ENCODE measurements around the gene CLIC6. TPM values are rescaled to one million over a fixed set of nuclear protein-coding genes. Genes with fewer than 3 reads are reported as not detected.

The CLIC6 gene
- total RNA-seq, 2 donors from 2014 or later = 3.4 to 7.0 TPM

DNA sequence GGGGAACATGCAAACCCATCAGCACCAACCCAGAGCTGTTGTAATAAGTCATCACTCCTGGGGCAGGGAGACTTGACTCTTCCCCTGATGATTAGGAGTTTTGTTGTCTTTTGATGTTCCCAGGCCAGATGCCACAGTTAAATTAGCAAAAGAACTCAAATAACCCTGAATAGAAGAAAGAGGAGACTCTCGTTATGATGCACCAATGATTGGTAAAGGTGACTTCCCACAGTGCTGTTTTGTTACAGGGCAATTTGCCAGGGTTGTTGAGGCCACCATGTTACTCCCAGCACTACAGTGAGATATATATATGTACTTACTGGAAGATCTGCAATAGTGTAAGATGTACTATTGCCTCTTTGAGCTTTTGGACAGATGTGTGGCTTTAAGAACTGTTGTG is 29.5 kb upstream of the CLIC6 start:
- H3K4me3 ChIP-seq = no peak overlapping the region
- H3K9me3 ChIP-seq = no peaks in the 10 kb centered on the region
- no peaks in the 10 kb centered on the region for H3K36me3 ChIP-seq
- no peak overlapping the region for H3K27ac ChIP-seq
- H3K4me1 ChIP-seq (replicated peaks) = no peaks in the 10 kb centered on the region
- DNase-seq (ENCODE audit: low spot score) = no peak
- no peaks in the 10 kb centered on the region for H3K27me3 ChIP-seq (replicated peaks; ENCODE audit: insufficient read depth)
- intact Hi-C loops (cut with DNase I) = no loop called here
- WGBS = 81% methylated on average over 1 of the region's 1 CpG
- no peak for TF ChIP-seq POLR2A (IDR thresholded peaks at IDR 0.05)
- no peak for TF ChIP-seq POLR2AphosphoS5 (IDR thresholded peaks at IDR 0.05)
- no peak for TF ChIP-seq CTCF (IDR thresholded peaks at IDR 0.05)

GRCh38 chr21:34639882-34640788 is 28.7 kb upstream of the CLIC6 start:
- no peaks in the 10 kb centered on the region for H3K4me1 ChIP-seq (replicated peaks)
- no peaks in the 10 kb centered on the region for H3K27me3 ChIP-seq (replicated peaks; ENCODE audit: insufficient read depth)
- H3K4me3 ChIP-seq = no peak overlapping the region
- H3K36me3 ChIP-seq = no peaks in the 10 kb centered on the region
- no peak for TF ChIP-seq POLR2A (IDR thresholded peaks at IDR 0.05)
- TF ChIP-seq CTCF (IDR thresholded peaks at IDR 0.05) = no peak
- TF ChIP-seq POLR2AphosphoS5 (IDR thresholded peaks at IDR 0.05) = no peak
- intact Hi-C loops (cut with DNase I) = no loop called here
- no peaks in the 10 kb centered on the region for H3K9me3 ChIP-seq
- 64% methylated on average over 9 of the region's 9 CpGs for WGBS
- no peak overlapping the region for H3K27ac ChIP-seq
- DNase-seq (ENCODE audit: low spot score) = no peak

DNA sequence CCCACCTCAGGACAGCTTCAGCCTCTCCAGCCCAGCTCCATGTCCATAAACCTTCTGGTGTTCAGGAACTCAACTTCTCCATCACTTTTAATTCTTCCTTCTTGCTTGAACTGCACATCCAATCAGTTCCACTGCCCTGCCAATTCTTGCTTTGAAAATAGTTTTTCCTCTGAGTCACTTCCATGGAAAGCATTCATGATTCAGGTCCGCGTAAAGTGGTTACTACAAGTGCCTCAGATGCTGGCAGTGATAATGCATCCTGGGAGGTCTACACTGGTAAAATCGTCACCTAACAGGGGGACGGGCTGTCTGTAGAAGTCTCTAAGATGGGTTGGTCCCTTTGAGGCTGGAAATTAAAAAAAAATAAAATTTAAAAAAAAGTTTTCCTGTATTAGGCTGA is 27.9 kb upstream of the CLIC6 start:
- no peak for TF ChIP-seq POLR2AphosphoS5 (IDR thresholded peaks at IDR 0.05)
- TF ChIP-seq POLR2A (IDR thresholded peaks at IDR 0.05) = no peak
- TF ChIP-seq CTCF (IDR thresholded peaks at IDR 0.05) = no peak
- H3K27me3 ChIP-seq (replicated peaks; ENCODE audit: insufficient read depth) = no peaks in the 10 kb centered on the region
- no peaks in the 10 kb centered on the region for H3K36me3 ChIP-seq
- no peaks in the 10 kb centered on the region for H3K4me1 ChIP-seq (replicated peaks)
- intact Hi-C loops (cut with DNase I) = no loop called here
- 64% methylated on average over 4 of the region's 4 CpGs for WGBS
- H3K4me3 ChIP-seq = no peak overlapping the region
- no peak overlapping the region for H3K27ac ChIP-seq
- DNase-seq (ENCODE audit: low spot score) = no peak
- H3K9me3 ChIP-seq = no peaks in the 10 kb centered on the region

DNA sequence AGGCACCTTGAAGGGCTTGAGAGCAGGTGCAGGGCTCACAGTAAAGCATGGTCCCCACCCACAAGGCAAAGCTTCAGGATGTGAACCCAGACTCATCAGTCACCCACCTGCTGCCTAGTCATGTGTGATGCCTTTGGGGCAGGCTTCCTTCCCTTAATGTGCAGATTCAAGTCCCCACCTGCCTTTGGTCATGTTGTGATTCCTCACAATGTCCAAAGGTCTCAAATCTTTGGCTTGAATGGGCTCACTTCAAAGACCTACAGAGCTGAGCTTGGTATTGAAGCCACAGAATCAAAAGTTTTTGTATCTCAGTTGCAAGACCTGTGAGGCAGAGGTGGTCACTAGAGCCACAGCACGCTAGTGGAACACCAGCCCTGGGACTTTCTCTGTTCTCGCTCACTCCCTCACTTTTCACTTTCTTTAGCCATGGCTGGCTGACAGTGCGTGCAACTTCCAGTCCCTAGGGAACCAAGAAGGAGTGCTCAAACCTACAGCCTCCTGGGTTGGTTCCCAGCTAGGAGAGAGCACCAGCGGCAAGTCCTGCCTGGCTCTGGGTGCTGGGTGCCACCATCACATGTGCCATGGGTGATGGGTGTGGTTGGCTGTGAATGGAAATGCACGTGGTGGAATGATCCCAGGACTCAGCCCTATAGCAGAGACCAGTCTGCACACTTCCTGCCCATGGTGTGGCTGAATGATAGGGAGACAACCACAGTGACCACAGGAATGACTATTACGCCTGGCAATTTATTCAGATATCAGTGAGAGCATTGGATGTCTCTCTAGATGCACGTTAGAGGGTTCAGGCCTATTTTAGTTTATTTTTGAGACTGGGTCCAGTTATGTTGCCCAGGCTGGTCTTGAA is 26.4 kb upstream of the CLIC6 start:
- TF ChIP-seq POLR2A (IDR thresholded peaks at IDR 0.05) (no peak), CTCF (IDR thresholded peaks at IDR 0.05) (no peak), POLR2AphosphoS5 (IDR thresholded peaks at IDR 0.05) (no peak)
- no peak overlapping the region for H3K27ac ChIP-seq
- H3K9me3 ChIP-seq = no peaks in the 10 kb centered on the region
- intact Hi-C loops (cut with DNase I) = no loop called here
- H3K36me3 ChIP-seq = no peaks in the 10 kb centered on the region
- no peaks in the 10 kb centered on the region for H3K27me3 ChIP-seq (replicated peaks; ENCODE audit: insufficient read depth)
- no peak overlapping the region for H3K4me3 ChIP-seq
- H3K4me1 ChIP-seq (replicated peaks) = no peaks in the 10 kb centered on the region
- no peak for DNase-seq (ENCODE audit: low spot score)
- 91% methylated on average over 7 of the region's 7 CpGs for WGBS

Data from prostate gland (tissue), 2 donors.